GM19395 (cell line): ENCODE results near the gene AMIGO3.
"Not testable (repeated sequence)": the region's sequence is repeated elsewhere in the genome, so short reads cannot be mapped to it uniquely, and the experiment has no call there.

Experiments used
- ATAC-seq: cut with Tn5 transposase; IDR thresholded peaks from one replicate; pipeline ENCODE4 v1.9.1; 2021; ENCODE audit warnings: mild to moderate bottlenecking, moderate library complexity; ENCODE audit not compliant: unreplicated experiment

AMIGO3 gene

DNA sequence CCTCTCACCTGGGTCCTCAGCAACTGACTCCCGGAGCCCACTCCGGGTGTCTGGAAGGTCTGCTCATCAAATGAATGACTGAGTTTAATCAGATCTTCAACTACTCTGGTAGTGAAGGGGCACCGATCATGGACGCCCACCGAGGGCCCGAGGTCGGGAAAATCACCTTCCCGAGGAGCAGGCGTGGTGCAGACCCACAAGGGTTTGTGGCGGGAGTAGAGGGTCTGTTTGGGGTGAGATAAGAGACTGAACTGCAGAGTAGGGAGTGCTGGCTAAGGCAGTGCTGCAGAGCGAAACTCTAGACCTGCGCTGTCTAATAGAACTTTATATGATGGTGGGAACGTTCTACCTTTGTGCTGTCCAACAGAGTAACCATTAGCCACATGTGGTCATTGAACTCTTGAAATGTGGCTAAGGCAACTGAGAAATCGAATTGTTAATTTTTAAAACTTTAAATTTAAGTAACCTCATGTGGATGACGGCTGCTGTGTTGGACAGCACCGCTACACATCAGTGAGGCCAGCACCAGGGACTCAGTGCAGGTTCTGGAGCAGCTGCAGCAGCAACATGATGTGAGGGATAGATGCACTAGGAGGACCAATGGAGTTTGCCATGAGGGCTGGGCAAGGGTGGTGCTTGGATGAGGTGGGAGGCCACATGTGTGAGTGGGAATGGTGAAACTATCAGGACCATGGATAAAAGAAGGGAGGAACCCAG is 29.4 kb downstream of the AMIGO3 start:
- peak; percentile 9 for ATAC-seq

DNA sequence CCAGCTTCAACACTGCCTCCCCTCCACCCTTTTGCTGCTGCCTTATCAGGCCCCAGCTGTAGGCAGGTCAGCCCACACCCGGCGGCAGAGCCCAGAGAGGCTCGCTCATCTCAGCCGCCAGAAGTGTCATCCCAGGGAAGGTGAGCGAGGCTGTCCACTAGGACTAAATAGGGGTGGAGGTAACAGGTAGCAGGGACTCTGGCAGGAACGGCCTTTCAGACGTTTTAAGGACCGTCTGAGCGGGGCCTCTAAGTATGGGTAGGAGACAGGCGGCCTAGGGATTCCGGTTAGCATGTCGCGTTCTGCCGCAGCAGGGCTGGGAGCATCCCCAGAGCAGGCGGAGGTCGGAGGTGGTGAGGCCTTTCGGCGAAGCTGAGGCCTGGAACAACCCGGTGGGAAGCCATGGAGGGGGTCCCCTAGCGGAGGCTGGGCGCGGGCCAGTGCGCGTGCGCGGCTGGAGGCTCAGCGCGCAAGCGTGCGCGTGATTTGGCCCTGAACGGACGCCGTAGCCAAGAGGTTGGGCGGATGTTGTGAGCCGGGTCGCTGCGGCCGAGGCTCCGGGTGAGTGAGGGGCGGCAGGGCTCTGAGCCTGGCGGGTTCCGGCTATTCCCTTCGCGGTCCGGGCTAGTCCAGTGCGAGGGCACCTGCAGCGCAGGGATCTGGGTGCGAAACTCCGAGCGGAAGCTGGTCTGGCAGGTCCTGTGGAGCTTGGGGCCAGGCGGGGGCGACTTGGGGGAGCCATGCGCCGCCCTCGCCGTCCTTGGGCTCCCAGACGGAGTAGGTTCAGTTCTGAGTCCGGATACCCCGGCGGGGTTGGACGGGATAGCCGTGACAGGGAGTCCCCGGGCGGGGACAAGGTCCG is 30.2 kb downstream of the AMIGO3 start, which contains the start of the genes MST1 and RNF123:
MST1 (minus strand) TSS at position 429 of the 862 bp plus-strand sequence. CDS start 783 bp downstream, outside the sequence.
RNF123 (plus strand) TSS at position 512 of the 862 bp plus-strand sequence. CDS start 1,609 bp downstream, outside the sequence.
- peak; percentile 54 for ATAC-seq

DNA sequence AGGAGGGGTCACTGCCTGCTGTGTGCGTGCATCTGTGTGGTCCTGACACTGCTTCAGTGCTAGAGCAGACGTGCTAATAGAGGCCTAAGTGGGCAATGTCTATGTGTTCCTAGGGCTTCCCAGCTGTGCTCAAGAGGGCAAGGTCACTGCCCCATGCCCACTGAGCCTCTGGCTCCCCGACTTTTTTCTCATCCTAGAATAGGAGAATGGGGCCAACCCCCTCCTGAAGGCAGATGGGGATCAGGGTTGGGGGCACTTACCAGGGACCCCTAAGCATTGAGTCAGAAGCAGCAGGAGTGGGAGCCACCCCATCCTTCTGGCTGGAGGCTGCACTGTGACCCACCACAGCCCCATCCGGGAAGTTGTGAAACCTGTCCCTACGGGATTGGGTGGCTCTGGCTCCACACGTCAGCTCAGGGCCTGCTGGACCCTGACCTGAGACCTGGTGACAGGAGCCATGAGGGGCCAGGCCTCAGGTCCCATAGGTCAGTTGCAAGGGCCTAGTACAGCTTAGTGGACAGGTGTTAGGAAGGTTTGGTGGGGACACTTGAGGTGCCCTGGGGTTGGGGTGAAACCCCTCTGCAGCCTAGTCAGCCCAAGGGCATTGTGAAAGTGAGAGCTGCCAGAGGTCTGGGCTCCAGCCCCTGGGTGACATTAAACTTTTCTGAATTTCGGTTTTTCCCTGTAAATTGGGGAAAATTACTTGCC is 31.0 kb downstream of the AMIGO3 start:
- not testable (repeated sequence) for ATAC-seq

DNA sequence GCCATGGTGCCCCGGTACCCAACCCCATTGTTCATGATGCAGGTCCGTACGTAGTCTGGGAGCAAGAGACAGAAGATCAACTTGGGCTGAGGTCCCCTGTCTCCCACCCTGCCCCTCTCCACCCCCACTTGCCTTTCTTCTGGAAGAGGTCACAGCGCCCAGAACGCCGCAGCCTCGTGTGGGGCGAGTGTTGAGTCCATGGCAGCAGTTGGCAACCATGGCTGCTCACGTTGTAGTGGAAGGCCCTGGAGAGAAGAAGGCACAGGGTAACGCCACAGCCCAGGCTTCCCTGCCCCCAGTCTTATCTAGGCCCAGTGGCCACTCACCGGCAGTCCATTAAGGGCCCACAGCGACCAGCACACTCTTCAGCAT is 32.1 kb downstream of the AMIGO3 start:
- ATAC-seq = not testable (repeated sequence)

DNA sequence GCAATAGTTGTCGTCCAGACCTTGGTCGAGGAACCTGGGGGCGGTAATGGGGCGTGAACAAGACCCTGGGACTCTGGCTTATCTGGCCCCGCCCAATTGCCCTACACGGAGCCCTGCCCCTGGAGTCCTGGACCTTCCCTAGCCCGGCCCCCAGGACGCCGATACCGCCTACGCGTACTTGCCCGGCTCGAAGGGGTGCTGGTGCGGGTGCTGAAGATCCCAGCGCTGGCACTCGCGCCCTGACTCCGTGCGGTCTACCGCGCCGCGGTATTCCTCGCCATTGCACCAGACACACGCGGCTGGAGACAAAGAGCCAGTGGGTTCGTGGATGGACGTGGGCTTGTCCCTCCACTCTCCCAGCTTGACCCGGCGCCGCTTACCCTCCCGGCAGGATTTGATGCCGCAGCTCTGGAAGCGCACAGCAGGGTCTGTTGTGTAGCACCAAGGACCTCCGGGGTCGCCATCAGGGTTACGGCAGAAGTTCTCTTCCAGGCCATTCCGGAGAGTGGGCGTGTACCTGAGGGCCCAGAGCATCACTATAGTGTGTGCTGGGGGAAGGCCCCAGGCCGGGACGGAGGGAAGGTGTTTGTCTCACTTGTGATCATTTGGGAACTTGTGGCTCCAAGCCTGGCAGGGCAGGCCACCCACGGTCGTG is 32.6 kb downstream of the AMIGO3 start:
- not testable (repeated sequence) for ATAC-seq

DNA sequence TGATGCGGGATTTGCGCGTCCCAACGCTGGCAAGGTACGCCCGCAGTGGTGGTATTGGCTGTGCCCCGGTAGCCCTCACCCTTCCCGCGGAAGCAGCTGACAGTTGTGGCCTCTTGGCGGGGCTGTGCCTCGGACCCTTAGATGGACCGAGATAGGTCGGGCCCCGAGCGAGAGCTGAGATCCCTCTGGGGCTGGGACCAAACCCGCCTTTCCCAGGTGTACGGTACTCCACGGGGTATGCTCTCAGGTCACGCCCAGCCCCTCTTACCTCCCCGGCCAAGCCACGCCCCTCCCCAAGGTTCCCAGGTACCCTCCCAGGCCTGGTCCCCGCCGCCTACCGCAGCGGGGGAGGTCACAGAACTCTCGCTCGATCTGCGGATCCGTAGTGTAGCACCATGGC is 33.1 kb downstream of the AMIGO3 start:
- ATAC-seq = not testable (repeated sequence)

DNA sequence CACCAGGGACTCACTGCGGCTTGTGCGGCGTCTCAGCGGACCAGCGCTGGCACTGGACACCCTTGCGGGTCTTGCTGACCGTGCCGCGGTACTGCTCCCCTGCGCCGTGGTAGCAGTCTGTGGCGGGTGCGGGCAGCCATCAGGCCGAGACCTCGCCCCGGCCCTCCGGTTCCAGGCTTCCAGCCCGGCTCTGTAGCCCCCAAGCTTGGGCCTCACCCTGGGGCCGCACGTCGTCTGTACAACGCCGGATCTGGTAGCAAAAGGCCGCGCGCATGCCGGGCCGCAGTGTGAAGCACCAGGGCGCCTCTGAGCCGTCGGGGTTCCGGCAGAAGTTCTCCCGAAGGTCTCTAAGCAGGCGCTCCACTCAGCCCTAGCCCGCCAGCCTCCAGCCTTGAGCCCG is 33.6 kb downstream of the AMIGO3 start:
- not testable (repeated sequence) for ATAC-seq

DNA sequence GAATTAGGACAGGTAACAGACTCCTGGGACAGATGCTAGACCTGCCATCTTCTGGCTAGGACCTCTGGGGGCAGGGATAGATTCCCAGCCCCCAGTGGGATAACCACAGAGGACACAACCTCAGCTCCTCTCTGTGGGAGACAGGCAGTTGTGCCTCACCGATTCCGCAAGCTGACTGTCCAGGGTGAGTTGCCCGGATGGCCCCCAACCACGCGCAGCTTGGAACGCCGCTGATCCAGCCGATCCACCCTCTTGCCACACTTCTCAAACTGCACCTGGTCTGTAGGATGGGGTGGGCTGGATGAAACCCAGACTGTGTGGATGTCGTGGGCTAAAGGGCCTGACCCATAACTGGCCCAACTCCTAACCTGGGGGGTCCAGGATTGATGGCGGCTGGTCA is 34.4 kb downstream of the AMIGO3 start:
- not testable (repeated sequence) for ATAC-seq

DNA sequence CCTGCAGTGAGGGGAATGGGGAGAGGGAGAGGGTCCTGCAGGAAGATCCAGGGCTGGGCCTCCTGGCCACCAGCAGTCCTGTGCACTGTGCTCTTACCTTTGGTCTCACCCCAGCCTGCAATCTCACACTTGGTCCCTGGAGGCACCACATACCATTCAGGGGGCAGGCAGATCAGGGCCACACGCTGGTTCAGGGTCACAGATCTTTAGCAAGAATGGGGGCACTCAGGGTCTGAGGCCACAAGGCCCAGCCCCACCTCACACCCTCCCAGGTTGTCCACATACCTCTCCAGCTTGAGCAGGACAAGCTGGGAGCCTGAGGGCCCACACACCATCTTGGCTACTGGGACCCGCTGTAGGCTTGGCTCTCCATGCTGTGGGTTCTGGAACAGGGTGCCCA is 35.0 kb downstream of the AMIGO3 start:
- not testable (repeated sequence) for ATAC-seq

DNA sequence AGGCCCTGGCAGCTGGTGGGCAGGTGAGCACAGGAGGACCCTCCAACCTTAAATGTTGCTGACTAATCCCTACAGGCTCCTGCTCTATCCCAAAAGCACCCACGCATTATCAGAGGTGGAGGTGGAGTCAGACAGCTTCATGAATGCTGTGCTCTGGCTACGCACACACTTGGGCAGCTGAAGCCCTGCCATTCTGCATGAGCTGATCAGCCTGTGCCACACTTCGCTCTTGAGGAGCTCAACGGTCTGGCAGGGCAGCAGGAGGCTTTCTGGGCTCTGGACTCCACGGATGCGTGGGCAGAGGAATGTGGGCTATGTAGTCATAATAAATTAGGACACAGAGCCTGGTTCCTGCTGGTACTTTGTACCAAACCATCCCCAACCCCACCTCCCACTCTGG is 36.3 kb downstream of the AMIGO3 start:
- ATAC-seq = no peak

DNA sequence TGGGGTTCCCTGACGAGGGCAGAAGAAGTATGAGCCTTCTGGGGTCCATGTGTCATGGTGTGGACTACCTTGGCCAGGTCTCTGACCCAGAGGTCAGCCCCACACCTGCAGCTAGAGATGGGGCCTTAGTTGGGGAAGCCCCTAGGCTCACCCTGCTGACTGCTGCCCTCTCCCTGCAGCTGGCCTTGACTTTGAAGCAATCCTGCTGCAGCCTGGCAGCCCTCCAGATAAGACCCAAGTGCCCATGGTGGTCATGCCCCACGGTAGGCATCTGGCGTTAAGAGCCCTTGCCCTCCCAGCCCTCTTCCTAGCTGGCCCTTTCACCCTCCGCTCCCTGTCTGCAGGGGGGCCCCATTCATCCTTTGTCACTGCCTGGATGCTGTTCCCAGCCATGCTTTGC is 37.9 kb downstream of the AMIGO3 start:
- no peak for ATAC-seq

DNA sequence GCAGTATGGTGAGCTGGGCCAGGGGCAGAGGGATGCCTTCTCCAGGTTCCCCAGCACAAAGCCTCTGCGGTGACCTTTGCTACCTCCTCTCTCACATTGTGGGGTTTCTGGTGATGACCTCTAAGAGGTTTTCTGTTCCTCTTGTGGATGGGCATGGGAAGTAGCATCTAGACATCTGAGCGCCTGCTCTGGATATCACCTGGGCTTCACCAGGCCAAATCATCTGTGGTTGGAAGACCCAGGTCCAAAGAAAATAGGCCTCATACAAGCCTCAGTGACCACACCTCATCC is 38.3 kb downstream of the AMIGO3 start:
- no peak for ATAC-seq

DNA sequence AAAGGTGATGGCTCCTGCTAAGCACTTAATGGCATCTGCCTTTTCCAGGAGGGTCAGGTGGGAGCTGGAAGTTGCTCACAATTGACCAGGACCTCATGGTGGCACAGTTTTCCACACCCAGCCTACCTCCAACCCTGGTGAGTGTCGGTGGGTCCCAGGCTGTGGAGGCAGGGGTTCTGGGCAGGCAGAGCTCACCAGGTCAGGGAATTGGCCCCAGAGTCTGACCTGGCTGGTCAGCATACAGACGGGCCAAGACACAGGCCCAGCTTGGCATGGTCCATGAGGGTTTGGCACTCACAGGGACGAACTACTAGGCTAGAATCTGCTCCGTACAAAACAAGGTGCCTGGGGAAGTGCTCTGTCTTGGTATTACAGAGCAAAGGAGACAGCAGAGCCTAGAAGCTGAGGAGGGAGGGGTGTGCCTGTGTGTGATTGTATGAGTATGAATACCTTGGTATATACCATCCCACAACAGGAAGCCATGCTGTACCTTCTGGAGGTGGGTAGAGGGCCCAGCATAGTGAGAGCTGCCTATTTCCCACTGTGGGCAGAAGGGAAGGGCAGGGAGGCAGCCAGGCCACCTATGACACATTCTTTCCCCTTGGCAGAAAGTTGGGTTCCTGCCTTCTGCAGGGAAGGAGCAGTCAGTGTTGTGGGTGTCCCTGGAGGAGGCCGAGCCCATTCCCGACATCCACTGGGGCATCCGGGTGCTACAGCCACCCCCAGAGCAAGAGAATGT is 38.8 kb downstream of the AMIGO3 start:
- no peak for ATAC-seq

DNA sequence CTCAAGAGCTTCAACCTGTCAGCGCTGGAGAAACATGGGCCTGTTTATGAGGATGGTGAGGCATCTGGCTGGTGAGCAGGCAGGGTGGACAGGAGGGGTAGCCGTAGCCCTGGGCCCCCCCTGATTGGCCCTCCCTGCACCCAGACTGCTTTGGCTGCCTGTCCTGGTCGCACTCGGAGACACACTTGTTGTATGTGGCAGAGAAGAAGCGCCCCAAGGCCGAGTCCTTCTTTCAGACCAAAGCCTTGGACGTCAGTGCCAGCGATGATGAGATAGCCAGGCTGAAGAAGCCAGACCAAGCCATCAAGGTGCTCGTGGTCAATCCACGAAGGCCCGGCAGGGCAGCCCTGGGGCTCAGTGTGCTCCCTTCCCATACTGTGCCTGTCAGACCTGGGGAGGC is 43.6 kb downstream of the AMIGO3 start:
- ATAC-seq = no peak

DNA sequence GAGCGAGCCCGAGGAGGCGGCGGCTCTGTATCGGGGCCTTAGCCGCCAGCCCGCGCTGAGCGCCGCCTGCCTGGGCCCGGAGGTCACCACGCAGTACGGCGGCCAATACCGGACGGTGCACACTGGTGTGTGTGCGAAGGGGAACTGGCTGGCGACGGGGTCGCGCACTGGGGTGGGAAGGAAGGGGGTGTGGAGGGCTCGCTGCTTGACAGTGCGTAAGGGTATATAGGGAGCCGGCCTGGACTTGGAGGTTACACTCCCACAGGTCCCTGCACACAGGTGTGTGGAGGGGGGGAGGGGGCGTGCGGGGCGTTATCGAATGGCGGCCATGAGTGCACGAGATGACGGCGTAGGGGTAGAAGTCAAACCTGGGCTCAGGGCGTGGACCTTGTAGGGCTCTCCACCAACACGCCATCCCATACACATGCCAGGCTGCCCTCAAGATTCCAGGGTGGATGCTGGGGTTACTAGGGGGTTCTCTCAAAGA is 44.9 kb downstream of the AMIGO3 start:
- peak; percentile 36 for ATAC-seq

DNA sequence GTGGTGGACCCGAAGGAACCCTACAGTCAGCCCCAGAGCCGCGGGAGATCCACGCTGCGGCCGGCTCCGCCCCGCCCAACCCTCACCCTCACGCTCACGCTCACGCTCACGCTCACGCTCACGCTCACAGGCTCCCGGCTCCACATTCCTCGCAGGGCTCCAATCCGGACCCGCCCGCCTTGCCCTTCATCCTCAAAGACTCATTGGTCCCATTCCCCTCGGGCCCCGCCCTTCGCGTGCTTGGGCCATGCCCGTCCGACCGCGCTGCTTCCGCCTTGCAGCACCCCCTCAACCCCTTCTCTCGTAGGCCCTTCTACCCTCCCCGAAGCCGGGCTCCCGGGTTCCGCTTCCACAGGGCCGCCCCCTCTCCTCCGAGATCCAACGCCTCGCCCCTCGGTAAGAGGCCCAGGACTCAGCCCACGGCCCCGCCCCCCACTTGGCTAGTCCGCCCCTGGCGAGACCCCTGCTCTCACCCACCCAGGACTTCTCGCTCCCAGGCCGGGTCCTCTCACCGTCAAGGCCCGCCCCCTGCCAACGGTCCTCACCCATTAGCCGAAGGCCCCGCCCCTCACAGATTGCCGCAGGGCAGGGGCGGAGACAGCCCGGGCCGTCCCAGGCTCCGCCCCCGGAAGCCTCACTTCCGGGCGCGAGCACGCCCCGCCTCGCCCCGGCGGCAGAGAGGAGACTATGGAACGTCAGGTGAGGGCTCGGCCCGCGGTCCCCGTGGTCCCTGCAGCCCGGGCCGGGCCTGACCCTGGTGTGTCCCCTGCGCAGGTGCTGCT is 45.6 kb downstream of the AMIGO3 start, which contains the start of gene APEH:
APEH (plus strand) TSS at position 637 of the 782 bp plus-strand sequence; CDS start at position 688, 51 bp downstream.
- ATAC-seq = peak; percentile 84

DNA sequence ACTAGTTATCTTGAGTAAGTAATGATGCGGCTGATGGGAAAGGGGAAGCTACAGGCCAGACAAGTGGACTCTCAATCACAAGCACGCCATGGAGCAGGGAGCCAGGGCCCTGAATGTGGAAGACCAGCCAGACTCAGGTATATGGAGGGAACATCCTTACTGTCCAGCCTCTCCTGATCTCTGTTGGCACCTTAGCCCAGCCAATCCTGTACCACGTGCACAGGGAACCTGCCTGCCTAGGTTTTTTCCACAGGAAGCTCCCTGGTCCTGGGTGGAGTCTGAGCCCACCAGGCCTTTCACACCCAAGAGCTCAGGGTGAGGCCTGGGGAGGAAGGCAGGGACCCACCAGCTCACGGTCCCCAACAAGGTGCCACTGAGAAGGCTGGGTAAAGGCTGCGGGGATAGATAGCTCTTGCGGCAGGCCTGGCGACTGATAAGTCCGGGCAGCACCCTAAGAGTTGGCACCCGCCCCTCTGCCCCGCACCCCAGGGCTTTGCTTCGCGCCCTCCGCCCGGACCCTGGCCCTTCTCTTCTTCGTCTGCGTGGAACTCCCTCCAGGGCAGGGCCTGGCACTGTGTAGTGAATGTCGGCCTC is 46.3 kb downstream of the AMIGO3 start:
- no peak for ATAC-seq

DNA sequence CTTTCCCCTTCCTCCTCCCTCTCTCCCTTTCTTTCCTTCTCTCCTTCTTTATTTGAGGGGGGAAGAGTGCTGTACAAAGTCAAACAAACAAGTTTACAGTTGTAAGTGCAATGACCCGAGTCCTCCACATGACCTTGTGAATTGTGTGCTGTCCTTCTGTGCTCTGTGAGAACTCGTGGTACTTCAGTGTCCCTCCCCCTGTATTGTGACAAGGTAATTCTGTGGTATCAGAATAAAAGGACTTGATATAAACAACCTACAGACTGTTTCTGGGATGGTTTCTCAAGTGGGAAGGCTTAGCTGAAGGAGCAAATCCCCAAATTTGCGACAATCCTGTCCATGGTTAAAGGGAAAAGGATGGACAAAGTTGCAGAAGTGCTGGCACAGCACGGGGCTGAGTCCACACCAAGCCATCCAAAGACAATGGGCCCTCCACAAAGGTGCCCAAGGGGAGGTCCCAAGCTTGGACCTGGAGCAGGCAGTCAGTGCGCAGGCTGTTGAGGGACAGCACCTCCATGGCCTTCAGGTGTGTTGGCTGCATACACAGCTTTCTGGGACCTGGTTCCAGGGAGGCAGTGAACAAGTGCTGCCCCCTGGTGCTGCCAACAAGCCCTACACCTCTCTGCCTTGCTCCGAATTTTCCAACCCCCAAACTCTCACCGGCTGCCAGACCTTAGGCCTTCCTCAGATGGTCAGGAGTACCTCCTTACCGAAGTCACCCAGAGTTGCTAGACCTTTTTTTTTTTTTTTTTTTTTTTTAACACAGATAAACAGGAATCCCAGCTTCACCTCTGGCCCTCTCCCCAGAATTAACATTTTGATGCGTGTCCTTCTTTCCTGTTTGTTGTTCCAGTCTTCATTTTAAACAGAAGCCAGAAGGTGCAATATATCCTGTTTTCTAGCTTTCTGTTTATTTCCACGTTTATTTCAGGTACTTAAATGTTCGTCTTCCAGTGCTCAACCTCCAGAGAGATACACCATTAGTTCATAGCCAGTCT is 47.9 kb downstream of the AMIGO3 start:
- no peak for ATAC-seq
